ENCODE measurements around the gene SCN1A. TPM values are rescaled to one million over a fixed set of nuclear protein-coding genes. Genes with fewer than 3 reads are reported as not detected.

SCN1A gene
- total and polyA plus RNA-seq, 2 of the 4 experiments (the other 2 are of a cell fraction), result under 0.01 TPM; not detected in 1

DNA sequence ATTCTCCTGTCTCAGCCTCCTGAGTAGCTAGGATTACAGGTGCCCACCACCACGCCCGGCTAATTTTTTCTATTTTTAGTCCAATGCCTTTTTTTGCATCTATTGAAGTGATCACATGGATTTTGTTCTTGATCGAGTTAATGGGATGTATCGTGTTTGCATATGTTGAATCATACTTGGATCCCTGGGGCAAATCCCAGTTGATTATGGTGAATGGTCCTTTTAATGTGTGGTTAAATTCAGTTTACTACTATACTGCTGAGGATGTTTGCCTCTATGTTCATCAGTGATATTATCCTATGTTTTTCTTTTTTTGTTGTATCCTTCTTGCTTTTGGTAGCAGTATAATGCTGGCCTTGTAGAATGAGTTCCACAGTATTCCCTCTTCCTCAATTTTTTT lies 166.0 kb downstream of the SCN1A start:
- Histone ChIP-seq H2AK5ac (ENCODE audit: low read depth, low read length) (no peak overlapping the region), H3K9ac (ENCODE audit: low read depth, low read length) (no peak overlapping the region), H2BK20ac (ENCODE audit: low read depth, low read length) (no peak overlapping the region), H4K91ac (ENCODE audit: insufficient read depth, low read depth, low read length) (no peak overlapping the region), H3K14ac (replicated peaks; ENCODE audit: low read depth, low read length) (no peak overlapping the region), H2AFZ (replicated peaks; ENCODE audit: low read length, poor library complexity) (no peak overlapping the region), H2BK120ac (ENCODE audit: low read depth, low read length) (no peak overlapping the region), H3K56ac (ENCODE audit: extremely low read depth, insufficient read depth, low read length) (no peak overlapping the region), H4K5ac (ENCODE audit: low read depth, low read length) (no peak overlapping the region), H4K20me1 (ENCODE audit: insufficient read depth, low read length) (no peaks in the 10 kb centered on the region), H3K27ac (ENCODE audit: insufficient read depth, low read length) (no peak overlapping the region), H3K4me2 (ENCODE audit: low read depth, low read length) (no peak overlapping the region), H3K18ac (ENCODE audit: low read depth, low read length) (no peak overlapping the region), H2BK15ac (ENCODE audit: low read depth, low read length) (no peak overlapping the region), H2BK5ac (ENCODE audit: low read depth, low read length, poor library complexity, severe bottlenecking) (no peak overlapping the region), H3K27me3 (ENCODE audit: control insufficient read depth, insufficient read depth, low read length) (no peaks in the 10 kb centered on the region), H3K9me1 (ENCODE audit: insufficient read depth, low read length) (no peaks in the 10 kb centered on the region), H3K9me3 (ENCODE audit: control insufficient read depth, insufficient read depth, low read length) (no peaks in the 10 kb centered on the region), H2AK9ac (replicated peaks; ENCODE audit: low read depth, low read length, poor library complexity) (no peak overlapping the region), H3K23ac (ENCODE audit: low read depth, low read length) (no peak overlapping the region), H3K4me3 (ENCODE audit: insufficient read depth, low read depth, low read length) (no peak overlapping the region), H3K79me1 (ENCODE audit: low read depth in 1 of 2, low read length in 2 of 2) (no peaks in the 10 kb centered on the region), H3K36me3 (ENCODE audit: control insufficient read depth, insufficient read depth, low read length) (no peaks in the 10 kb centered on the region), H3K4me1 (ENCODE audit: control insufficient read depth, insufficient read depth, low read length) (no peaks in the 10 kb centered on the region), H4K8ac (ENCODE audit: low read depth in 2 of 2, low read length in 2 of 2) (no peak overlapping the region), H3K4ac (ENCODE audit: low read depth, low read length) (no peak overlapping the region)
- ChIA-PET CTCF (no interaction called here), POLR2A (ENCODE audit: unreplicated experiment) (no interaction called here)
- ATAC-seq (ENCODE audit: low read depth) (no peak), DNase-seq (no peak)
- in situ Hi-C loops (cut with MboI; ENCODE audit: low sequenced_read_pairs), result loop anchor here (25.0 kb wide), 1 partner anchor 450 kb away; no protein-coding TSS in a partner anchor
- dilution Hi-C loops (cut with HindIII; ENCODE audit: low sequenced_read_pairs, unreplicated experiment), result no loop called here
- intact Hi-C loops (cut with micrococcal nuclease), result no loop called here
- no TSS peak for BruUV-seq (replicated peaks)
- TF ChIP-seq, protein P1, sequence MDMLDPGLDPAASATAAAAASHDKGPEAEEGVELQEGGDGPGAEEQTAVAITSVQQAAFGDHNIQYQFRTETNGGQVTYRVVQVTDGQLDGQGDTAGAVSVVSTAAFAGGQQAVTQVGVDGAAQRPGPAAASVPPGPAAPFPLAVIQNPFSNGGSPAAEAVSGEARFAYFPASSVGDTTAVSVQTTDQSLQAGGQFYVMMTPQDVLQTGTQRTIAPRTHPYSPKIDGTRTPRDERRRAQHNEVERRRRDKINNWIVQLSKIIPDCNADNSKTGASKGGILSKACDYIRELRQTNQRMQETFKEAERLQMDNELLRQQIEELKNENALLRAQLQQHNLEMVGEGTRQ (IDR thresholded peaks at IDR 0.05; ENCODE audit: low read depth, low read length), result no peak
- no peak for TF ChIP-seq RAD21 (IDR thresholded peaks at IDR 0.05; ENCODE audit: low read length)
- TF ChIP-seq, protein P2, sequence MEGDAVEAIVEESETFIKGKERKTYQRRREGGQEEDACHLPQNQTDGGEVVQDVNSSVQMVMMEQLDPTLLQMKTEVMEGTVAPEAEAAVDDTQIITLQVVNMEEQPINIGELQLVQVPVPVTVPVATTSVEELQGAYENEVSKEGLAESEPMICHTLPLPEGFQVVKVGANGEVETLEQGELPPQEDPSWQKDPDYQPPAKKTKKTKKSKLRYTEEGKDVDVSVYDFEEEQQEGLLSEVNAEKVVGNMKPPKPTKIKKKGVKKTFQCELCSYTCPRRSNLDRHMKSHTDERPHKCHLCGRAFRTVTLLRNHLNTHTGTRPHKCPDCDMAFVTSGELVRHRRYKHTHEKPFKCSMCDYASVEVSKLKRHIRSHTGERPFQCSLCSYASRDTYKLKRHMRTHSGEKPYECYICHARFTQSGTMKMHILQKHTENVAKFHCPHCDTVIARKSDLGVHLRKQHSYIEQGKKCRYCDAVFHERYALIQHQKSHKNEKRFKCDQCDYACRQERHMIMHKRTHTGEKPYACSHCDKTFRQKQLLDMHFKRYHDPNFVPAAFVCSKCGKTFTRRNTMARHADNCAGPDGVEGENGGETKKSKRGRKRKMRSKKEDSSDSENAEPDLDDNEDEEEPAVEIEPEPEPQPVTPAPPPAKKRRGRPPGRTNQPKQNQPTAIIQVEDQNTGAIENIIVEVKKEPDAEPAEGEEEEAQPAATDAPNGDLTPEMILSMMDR (conservative IDR thresholded peaks at IDR 0.05; ENCODE audit: low read depth, low read length), result no peak
- no peak for TF ChIP-seq CEBPB (IDR thresholded peaks at IDR 0.05; ENCODE audit: low read depth, low read length)
- TF ChIP-seq MAFK (IDR thresholded peaks at IDR 0.05; ENCODE audit: low read depth, low read length), result no peak
- TF ChIP-seq RFX5 (IDR thresholded peaks at IDR 0.05; ENCODE audit: low read depth, low read length), result no peak
- no peak for TF ChIP-seq RCOR1 (IDR thresholded peaks at IDR 0.05; ENCODE audit: insufficient replicate concordance, low read length)
- no peak for TF ChIP-seq MXI1 (IDR thresholded peaks at IDR 0.05; ENCODE audit: borderline replicate concordance, low read depth, low read length)
- no peak for TF ChIP-seq FOS (IDR thresholded peaks at IDR 0.05; ENCODE audit: low read depth, low read length)
- TF ChIP-seq, protein P3, sequence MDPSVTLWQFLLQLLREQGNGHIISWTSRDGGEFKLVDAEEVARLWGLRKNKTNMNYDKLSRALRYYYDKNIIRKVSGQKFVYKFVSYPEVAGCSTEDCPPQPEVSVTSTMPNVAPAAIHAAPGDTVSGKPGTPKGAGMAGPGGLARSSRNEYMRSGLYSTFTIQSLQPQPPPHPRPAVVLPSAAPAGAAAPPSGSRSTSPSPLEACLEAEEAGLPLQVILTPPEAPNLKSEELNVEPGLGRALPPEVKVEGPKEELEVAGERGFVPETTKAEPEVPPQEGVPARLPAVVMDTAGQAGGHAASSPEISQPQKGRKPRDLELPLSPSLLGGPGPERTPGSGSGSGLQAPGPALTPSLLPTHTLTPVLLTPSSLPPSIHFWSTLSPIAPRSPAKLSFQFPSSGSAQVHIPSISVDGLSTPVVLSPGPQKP (IDR thresholded peaks at IDR 0.05; ENCODE audit: borderline replicate concordance, low read depth, low read length), result no peak
- TF ChIP-seq CHD1 (IDR thresholded peaks at IDR 0.05; ENCODE audit: low read depth, low read length), result no peak
- 100% methylated on average over 1 of the region's 4 CpGs; no CpG with 5 or more reads in 1 of the 2 experiments for WGBS, 2 experiments (ENCODE audit: extremely low coverage in 2 of 2, insufficient read length in 1 of 2)
